Measurements from ENCODE around the gene PEX26.
"Not testable (repeated sequence)": the region's sequence is repeated elsewhere in the genome, so short reads cannot be mapped to it uniquely, and the experiment has no call there.

Gene PEX26

GRCh38 chr22:18119409-18120110 is 41.8 kb downstream of the PEX26 start:
- DNase-seq (ENCODE audit: low spot score): no peak

- DNase-seq (ENCODE audit: low spot score): no peak
Observed at GRCh38 chr22:18120857-18121256, 43.1 kb downstream of the PEX26 start.

GRCh38 chr22:18121506-18121905 is 43.7 kb downstream of the PEX26 start:
- no peak for DNase-seq (ENCODE audit: low spot score)

GRCh38 chr22:18121954-18122554 is 44.3 kb downstream of the PEX26 start:
- no peak for DNase-seq (ENCODE audit: low spot score)

- DNase-seq (ENCODE audit: low spot score): not testable (repeated sequence)
Observed at GRCh38 chr22:18123476-18124025, 45.8 kb downstream of the PEX26 start.

GRCh38 chr22:18126606-18127005 is 48.8 kb downstream of the PEX26 start:
- DNase-seq (ENCODE audit: low spot score): no peak

- no peak for DNase-seq (ENCODE audit: low spot score)
Observed at GRCh38 chr22:18130018-18130417, 52.2 kb downstream of the PEX26 start.

- no peak for DNase-seq (ENCODE audit: low spot score)
Observed at GRCh38 chr22:18130699-18131429, 53.1 kb downstream of the PEX26 start.

GRCh38 chr22:18133452-18133851 is 55.7 kb downstream of the PEX26 start:
- DNase-seq (ENCODE audit: low spot score): no peak

- no peak for DNase-seq (ENCODE audit: low spot score)
Observed at GRCh38 chr22:18136563-18137320, 59.0 kb downstream of the PEX26 start.

- not testable (repeated sequence) for DNase-seq (ENCODE audit: low spot score)
Observed at GRCh38 chr22:18141004-18141403, 63.2 kb downstream of the PEX26 start.

GRCh38 chr22:18144105-18144504 is 66.3 kb downstream of the PEX26 start:
- no peak for DNase-seq (ENCODE audit: low spot score)

- no peak for DNase-seq (ENCODE audit: low spot score)
Observed at GRCh38 chr22:18145676-18146388, 68.0 kb downstream of the PEX26 start.

GRCh38 chr22:18146389-18146753 is 68.6 kb downstream of the PEX26 start:
- DNase-seq (ENCODE audit: low spot score): no peak

- DNase-seq (ENCODE audit: low spot score): no peak
Observed at GRCh38 chr22:18147791-18148190, 70.0 kb downstream of the PEX26 start.

- no peak for DNase-seq (ENCODE audit: low spot score)
Observed at GRCh38 chr22:18148293-18148965, 70.6 kb downstream of the PEX26 start.

GRCh38 chr22:18152519-18152918 is 74.7 kb downstream of the PEX26 start:
- no peak for DNase-seq (ENCODE audit: low spot score)

- DNase-seq (ENCODE audit: low spot score): no peak
Observed at GRCh38 chr22:18154821-18155390, 77.1 kb downstream of the PEX26 start.
